Measurements from ENCODE around the gene CBARP.

The CBARP gene

DNA sequence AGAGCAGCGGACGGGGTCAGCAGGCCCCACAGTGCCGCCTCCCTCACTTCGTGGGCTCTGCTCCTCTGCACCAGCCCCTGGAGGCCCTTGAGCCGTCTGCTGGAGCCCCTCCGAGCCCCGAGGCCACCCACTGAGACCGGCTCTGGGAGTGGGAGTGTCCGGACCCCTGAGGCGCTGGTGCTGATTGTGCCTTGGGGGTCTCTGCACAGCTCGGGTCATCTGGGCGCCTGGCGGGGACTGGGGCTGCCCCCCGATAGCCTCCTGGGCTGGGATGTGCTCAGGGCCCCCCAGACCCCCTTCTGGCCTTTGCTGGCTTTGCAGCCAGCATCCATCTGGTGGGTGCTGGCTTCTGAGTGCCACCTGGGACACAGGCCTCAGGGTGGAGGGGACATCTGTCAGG, 15.4 kb downstream of the CBARP start:
- H3K4me3 ChIP-seq (ENCODE audit: low read depth, low read length) = no peak overlapping the region
- DNase-seq (ENCODE audit: low read depth) = no peak
- TF ChIP-seq, protein P1, sequence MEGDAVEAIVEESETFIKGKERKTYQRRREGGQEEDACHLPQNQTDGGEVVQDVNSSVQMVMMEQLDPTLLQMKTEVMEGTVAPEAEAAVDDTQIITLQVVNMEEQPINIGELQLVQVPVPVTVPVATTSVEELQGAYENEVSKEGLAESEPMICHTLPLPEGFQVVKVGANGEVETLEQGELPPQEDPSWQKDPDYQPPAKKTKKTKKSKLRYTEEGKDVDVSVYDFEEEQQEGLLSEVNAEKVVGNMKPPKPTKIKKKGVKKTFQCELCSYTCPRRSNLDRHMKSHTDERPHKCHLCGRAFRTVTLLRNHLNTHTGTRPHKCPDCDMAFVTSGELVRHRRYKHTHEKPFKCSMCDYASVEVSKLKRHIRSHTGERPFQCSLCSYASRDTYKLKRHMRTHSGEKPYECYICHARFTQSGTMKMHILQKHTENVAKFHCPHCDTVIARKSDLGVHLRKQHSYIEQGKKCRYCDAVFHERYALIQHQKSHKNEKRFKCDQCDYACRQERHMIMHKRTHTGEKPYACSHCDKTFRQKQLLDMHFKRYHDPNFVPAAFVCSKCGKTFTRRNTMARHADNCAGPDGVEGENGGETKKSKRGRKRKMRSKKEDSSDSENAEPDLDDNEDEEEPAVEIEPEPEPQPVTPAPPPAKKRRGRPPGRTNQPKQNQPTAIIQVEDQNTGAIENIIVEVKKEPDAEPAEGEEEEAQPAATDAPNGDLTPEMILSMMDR (IDR thresholded peaks at IDR 0.05; ENCODE audit: low read depth, low read length, missing control alignments) = peak; percentile 46

DNA sequence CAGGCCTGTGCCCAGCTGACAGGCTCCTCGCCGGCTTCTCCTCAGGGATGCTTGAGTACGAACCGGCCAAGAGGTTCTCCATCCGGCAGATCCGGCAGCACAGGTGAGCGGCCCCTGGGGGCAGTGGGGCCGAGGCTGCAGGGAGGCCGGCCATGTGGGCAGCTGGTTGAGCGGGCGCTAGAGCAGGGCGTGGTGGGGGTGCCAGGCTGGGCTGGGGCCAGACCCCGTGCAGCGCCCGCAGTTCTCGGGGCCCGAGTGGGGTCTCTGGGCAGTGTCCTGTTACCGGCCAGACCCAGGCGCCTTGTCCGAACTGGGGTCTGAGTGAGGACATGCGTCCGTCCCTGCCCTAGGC, 15.9 kb downstream of the CBARP start:
- no peak for DNase-seq (ENCODE audit: low read depth)
- TF ChIP-seq, protein P1 (IDR thresholded peaks at IDR 0.05; ENCODE audit: low read depth, low read length, missing control alignments) = no peak
- H3K4me3 ChIP-seq (ENCODE audit: low read depth, low read length) = no peak overlapping the region

DNA sequence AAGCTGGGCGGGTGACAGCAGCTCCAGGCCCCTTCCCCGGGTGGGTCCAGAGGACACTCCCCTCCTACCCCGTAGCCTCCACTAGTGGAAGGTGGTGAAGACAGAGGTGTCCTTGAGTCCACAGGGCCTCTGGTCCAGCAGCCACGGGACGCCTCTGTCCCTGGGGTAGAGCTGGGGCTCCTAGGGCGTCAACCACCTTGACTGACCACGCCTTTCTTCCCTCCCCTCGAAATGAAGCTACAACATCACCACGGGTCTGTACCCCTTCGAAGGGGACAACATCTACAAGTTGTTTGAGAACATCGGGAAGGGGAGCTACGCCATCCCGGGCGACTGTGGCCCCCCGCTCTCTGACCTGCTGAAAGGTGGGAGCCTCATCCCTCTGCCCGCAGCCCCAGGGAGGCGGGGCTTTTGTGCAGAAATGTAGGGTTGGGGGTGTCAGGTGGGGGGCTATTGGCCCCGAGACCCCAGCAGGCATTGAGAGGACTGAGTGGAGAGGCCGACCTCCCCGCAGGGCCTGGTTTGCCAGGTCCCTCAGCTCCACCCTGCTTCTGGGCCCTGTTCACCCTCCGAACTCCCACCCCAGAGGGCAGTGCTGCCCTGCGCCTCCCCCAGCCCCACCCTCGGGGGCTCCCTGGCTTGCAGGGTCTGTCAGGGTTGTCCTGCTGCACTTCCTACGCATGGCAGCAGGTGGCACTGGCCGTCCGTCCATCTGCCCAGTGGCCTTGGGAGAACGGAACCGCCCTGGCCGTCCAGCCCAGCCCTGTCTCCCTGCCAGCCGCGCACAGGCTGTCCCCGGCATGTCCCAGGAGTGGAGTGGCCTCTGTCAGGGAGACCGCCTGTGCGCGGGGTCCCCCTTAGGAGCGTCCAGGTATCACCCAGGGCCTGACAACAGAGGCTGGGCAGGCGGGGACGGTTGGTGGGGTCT, 16.6 kb downstream of the CBARP start:
- DNase-seq (ENCODE audit: low read depth) = no peak
- H3K4me3 ChIP-seq (ENCODE audit: low read depth, low read length) = no peak overlapping the region
- TF ChIP-seq, protein P1 (IDR thresholded peaks at IDR 0.05; ENCODE audit: low read depth, low read length, missing control alignments) = peak; percentile 51

DNA sequence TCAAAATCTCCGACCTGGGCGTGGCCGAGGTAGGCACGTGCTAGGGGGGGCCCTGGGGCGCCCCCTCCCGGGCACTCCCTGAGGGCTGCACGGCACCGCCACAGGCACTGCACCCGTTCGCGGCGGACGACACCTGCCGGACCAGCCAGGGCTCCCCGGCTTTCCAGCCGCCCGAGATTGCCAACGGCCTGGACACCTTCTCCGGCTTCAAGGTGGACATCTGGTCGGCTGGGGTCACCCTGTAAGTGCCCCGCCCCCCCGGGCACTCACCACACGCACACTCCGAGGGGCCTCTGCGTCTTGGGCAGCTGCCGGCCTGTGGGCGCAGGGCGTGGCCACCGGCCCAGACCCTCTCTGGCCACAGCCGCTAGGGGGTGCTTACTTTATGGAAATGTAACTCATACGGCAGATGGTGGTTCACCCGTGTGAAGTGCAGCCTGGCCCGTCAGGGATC, 17.3 kb downstream of the CBARP start:
- TF ChIP-seq, protein P1 (IDR thresholded peaks at IDR 0.05; ENCODE audit: low read depth, low read length, missing control alignments) = peak; percentile 32
- no peak for DNase-seq (ENCODE audit: low read depth)
- H3K4me3 ChIP-seq (ENCODE audit: low read depth, low read length) = no peak overlapping the region

DNA sequence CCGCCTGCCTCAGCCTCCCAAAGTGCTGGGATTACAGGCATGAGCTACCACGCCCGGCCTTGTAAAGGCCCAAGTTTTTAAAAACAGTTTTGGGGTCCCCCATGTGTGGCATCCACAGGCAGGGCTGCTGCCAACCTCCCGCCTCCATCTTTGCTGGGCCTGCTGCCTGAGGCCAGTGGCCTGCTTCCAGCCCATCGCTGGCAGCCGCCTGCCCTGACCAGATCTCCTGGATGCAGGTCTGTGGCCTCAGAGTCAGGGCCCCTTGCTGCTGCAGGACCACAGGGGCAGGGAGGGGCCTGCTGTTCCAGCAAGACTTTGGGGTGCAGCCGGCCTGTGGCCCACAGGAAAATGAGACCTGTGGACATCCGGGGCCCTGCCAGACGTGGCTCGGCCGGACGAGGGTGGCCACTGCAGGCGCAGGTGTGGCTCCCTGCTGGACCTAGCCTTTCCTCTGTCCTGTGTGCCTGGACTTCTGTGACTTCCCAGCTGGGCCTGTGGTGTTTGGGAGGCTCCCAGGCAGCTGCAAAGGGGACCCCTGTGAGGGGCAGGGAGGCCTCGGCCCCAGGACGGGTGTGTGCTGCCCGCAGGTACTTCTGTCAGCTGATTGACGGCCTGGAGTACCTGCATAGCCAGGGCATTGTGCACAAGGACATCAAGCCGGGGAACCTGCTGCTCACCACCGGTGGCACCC, 17.9 kb downstream of the CBARP start:
- no peak for DNase-seq (ENCODE audit: low read depth)
- H3K4me3 ChIP-seq (ENCODE audit: low read depth, low read length) = no peak overlapping the region
- TF ChIP-seq, protein P1 (IDR thresholded peaks at IDR 0.05; ENCODE audit: low read depth, low read length, missing control alignments) = no peak

DNA sequence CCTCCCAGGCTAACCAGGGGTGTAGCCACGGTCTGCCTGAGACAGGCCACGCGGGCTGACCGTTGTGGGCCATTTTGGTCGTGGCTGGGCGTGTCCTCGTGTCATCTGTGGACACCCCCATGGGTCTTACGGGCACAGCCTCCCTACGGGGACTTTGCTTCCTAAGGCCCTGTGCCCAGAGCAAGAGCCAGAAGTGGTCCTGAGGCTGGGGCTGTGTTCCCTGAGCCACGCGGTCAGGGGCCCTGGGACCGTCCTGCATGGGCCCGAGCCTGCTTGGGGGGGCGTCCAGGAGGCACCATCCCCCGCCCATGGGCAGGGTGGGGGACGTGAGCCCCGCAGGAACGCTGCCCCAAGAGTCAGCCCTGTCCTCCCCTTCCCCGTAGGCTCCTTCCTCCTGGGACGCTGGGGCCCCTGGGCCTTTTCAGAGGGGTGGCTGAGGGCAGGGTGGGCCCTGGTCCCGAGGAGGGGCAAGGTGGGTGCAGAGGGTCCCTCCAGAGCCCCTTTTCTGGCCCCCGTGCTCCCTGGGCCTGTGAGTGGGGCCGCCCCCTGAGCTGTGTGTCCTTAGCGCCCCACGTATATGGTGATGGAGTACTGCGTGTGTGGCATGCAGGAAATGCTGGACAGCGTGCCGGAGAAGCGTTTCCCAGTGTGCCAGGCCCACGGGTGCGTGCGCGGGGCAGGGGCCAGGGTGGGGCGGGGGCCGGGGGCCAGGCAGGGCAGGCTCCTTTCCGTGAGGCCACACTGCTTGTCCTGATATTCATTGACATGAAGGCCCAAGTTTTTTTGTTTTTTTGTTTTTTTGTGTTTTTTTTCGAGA, 18.8 kb downstream of the CBARP start:
- no peak overlapping the region for H3K4me3 ChIP-seq (ENCODE audit: low read depth, low read length)
- TF ChIP-seq, protein P1 (IDR thresholded peaks at IDR 0.05; ENCODE audit: low read depth, low read length, missing control alignments) = no peak
- no peak for DNase-seq (ENCODE audit: low read depth)
